GM13977 (cell line): Measurements from ENCODE around the gene GATB.

Experiments
- DNase-seq: peaks from one replicate; pipeline ENCODE4 v3.0.0; 2012; ENCODE audit warnings: low spot score
- in situ Hi-C: fragments of 300-500 bp; cut with MboI; formaldehyde crosslinking; loops from one replicate; pipeline ENCODE4 v1.12.0; 2022; ENCODE audit warnings: low sequenced_read_pairs, low pct_unique_long_range_greater_than_20kb, mixed read lengths, inconsistent platforms; ENCODE audit not compliant: unreplicated experiment
- TF ChIP-seq, protein P1 (sequence below): IDR thresholded peaks from 2 replicates; pipeline ENCODE4 v1.5.1; 2012; ENCODE audit warnings: mild to moderate bottlenecking, control low read depth; ENCODE audit not compliant: insufficient read depth; ENCODE audit errors: extremely low read depth, missing control alignments

The GATB gene

GRCh38 chr4:151676301-151676700 is 84.5 kb downstream of the GATB start:
- no peak for DNase-seq
- TF ChIP-seq, protein P1, sequence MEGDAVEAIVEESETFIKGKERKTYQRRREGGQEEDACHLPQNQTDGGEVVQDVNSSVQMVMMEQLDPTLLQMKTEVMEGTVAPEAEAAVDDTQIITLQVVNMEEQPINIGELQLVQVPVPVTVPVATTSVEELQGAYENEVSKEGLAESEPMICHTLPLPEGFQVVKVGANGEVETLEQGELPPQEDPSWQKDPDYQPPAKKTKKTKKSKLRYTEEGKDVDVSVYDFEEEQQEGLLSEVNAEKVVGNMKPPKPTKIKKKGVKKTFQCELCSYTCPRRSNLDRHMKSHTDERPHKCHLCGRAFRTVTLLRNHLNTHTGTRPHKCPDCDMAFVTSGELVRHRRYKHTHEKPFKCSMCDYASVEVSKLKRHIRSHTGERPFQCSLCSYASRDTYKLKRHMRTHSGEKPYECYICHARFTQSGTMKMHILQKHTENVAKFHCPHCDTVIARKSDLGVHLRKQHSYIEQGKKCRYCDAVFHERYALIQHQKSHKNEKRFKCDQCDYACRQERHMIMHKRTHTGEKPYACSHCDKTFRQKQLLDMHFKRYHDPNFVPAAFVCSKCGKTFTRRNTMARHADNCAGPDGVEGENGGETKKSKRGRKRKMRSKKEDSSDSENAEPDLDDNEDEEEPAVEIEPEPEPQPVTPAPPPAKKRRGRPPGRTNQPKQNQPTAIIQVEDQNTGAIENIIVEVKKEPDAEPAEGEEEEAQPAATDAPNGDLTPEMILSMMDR, result no peak
- in situ Hi-C loops, result no loop called here

GRCh38 chr4:151675411-151675971 is 85.3 kb downstream of the GATB start:
- in situ Hi-C loops, result no loop called here
- no peak for DNase-seq
- TF ChIP-seq, protein P1, result no peak

GRCh38 chr4:151674804-151675391 is 85.9 kb downstream of the GATB start:
- no peak for DNase-seq
- in situ Hi-C loops, result no loop called here
- TF ChIP-seq, protein P1, result no peak

DNA sequence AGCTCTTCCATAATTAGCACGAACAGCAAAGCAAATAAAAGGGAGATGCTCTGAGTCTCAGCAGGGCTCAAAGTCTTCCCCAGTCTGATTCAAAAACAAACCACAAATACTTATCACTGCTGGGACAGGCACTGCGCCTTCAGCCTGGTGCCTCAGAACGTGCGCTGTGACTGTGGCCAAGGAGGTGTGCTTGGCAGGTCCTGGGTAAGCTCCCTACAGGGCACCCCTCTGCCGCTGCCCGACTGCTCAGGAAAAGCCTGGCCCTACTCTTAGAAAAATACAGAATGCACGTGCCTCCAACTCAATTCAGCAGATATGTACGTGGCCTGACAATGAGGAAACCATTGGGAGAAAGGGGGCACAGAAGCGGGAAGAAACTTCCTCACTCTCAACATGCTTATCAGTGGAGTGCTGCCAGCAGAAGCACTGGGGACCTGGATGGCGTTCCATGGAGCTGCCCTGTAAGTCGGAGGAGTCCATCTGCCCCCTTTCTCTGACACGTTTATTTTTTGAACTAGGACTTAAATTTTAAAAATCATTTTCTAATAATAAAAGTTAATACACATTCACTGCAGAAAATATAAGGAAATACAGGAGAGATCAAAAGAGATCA is 86.8 kb downstream of the GATB start:
- in situ Hi-C loops, result no loop called here
- TF ChIP-seq, protein P1, result no peak

DNA sequence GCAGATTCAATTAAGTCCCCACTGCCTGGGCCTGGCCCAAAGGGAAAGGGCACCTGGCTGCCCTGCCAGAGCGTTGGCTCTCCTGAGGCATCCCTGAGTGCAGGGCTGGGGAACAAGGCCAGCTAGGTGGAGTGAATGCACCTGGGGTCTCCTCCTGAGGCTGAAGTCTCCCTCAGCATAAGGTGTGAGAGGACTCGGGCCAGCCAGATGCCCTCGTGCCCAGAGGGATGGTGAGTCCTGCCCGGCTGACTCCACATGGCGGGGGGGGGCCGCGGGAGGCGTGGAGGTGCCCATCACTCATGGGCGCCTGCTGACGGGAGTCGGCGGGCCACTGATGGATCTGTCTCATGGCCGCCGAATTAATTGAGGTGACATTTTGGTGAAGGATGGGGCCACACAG is 87.8 kb downstream of the GATB start:
- in situ Hi-C loops, result no loop called here
- no peak for DNase-seq
- TF ChIP-seq, protein P1, result no peak

More for the DNA sequence above, 86.8 kb downstream of the GATB start:
- no peak for DNase-seq

GRCh38 chr4:151671541-151672059 is 89.2 kb downstream of the GATB start:
- TF ChIP-seq, protein P1, result no peak
- no peak for DNase-seq
- in situ Hi-C loops, result no loop called here
